Right hindlimb (tissue), 1 donor: ENCODE measurements around the gene TSPYL2.

Experiments
- DNase-seq: peaks from one replicate; pipeline ENCODE4 v3.0.0-alpha.2; 2018

Gene TSPYL2

GRCh38 chrX:53080628-53081580, 1.3 kb upstream of the TSPYL2 start:
- peak; percentile 40 for DNase-seq

- peak; percentile 35 for DNase-seq
Measured at GRCh38 chrX:53082773-53083616, 828 bp downstream of the TSPYL2 start.

GRCh38 chrX:53084043-53084570, 1.9 kb downstream of the TSPYL2 start:
- no peak for DNase-seq

- DNase-seq, result no peak
Measured at GRCh38 chrX:53084863-53085262, 2.7 kb downstream of the TSPYL2 start.

GRCh38 chrX:53085661-53086229, 3.6 kb downstream of the TSPYL2 start:
- no peak for DNase-seq

- no peak for DNase-seq
Measured at GRCh38 chrX:53086464-53086863, 4.3 kb downstream of the TSPYL2 start.

- DNase-seq, result no peak
Measured at GRCh38 chrX:53087388-53087831, 5.2 kb downstream of the TSPYL2 start.

GRCh38 chrX:53088136-53088974, 6.2 kb downstream of the TSPYL2 start:
- DNase-seq, result peak; percentile 85

- peak; percentile 55 for DNase-seq
Measured at GRCh38 chrX:53089224-53089842, 7.2 kb downstream of the TSPYL2 start.

- no peak for DNase-seq
Measured at GRCh38 chrX:53089925-53090324, 7.8 kb downstream of the TSPYL2 start.

GRCh38 chrX:53091354-53091753, 9.2 kb downstream of the TSPYL2 start:
- DNase-seq, result no peak

- peak; percentile 85 for DNase-seq
Measured at GRCh38 chrX:53093177-53093655, 11.0 kb downstream of the TSPYL2 start.

- peak; percentile 94 for DNase-seq
Measured at GRCh38 chrX:53093748-53094581, 11.8 kb downstream of the TSPYL2 start, which contains the start of gene KANTR. TSS of gene KANTR (plus strand) at chrX:53094142. CDS start at chrX:53124273, 30,131 bp downstream.

- no peak for DNase-seq
Measured at GRCh38 chrX:53094582-53094905, 12.4 kb downstream of the TSPYL2 start.

- no peak for DNase-seq
Measured at GRCh38 chrX:53095796-53096195, 13.6 kb downstream of the TSPYL2 start.

- no peak for DNase-seq
Measured at GRCh38 chrX:53114864-53115549, 32.8 kb downstream of the TSPYL2 start.

GRCh38 chrX:53115550-53115874, 33.3 kb downstream of the TSPYL2 start:
- no peak for DNase-seq

- DNase-seq, result peak; percentile 58
Measured at GRCh38 chrX:53116101-53116500, 33.9 kb downstream of the TSPYL2 start.

- no peak for DNase-seq
Measured at GRCh38 chrX:53122013-53122412, 39.8 kb downstream of the TSPYL2 start.

- DNase-seq, result no peak
Measured at GRCh38 chrX:53125506-53125905, 43.3 kb downstream of the TSPYL2 start.
